H9 (cell line): ENCODE results near the gene SEMA4D. TPM values are rescaled to one million over a fixed set of nuclear protein-coding genes. Genes with fewer than 3 reads are reported as not detected.

Experiments used
- DNase-seq: peaks from one replicate; pipeline ENCODE4 v3.0.0-alpha.2; 2017
- H2AFZ ChIP-seq: one replicate; pipeline ENCODE4 v1.6.1; 2013; ENCODE audit warnings: mild to moderate bottlenecking, low read length, control low read depth, moderate library complexity
- H2AK5ac ChIP-seq: 2 replicates; pipeline ENCODE4 v1.6.1; 2013; ENCODE audit warnings: low read length, control low read depth, mixed read lengths; ENCODE audit not compliant: insufficient read length
- H2BK120ac ChIP-seq: one replicate; pipeline ENCODE4 v1.6.1; 2013; ENCODE audit warnings: low read depth, mild to moderate bottlenecking, low read length, control low read depth, inconsistent platforms; ENCODE audit not compliant: poor library complexity, severe bottlenecking
- H2BK12ac ChIP-seq: 2 replicates; pipeline ENCODE4 v1.6.1; 2013; ENCODE audit warnings: low read length, control low read depth, mixed read lengths, low read depth; ENCODE audit not compliant: insufficient read length
- H2BK15ac ChIP-seq: 2 replicates; pipeline ENCODE4 v1.6.1; 2013; ENCODE audit warnings: low read depth, low read length, control low read depth
- H2BK20ac ChIP-seq: one replicate; pipeline ENCODE4 v1.6.1; 2013; ENCODE audit warnings: low read depth, mild to moderate bottlenecking, low read length, control low read depth, inconsistent platforms; ENCODE audit not compliant: poor library complexity, severe bottlenecking
- H2BK5ac ChIP-seq: 2 replicates; pipeline ENCODE4 v1.6.1; 2013; ENCODE audit warnings: low read length, control low read depth, mixed read lengths; ENCODE audit not compliant: insufficient read length
- H3K14ac ChIP-seq: 2 replicates; pipeline ENCODE4 v1.6.1; 2013; ENCODE audit warnings: low read length, control low read depth; ENCODE audit not compliant: insufficient read depth
- H3K18ac ChIP-seq: 2 replicates; pipeline ENCODE4 v1.6.1; 2013; ENCODE audit warnings: low read depth, mild to moderate bottlenecking, mixed read lengths, low read length, control low read depth; ENCODE audit not compliant: insufficient read length
- H3K23ac ChIP-seq: 2 replicates; pipeline ENCODE4 v1.6.1; 2013; ENCODE audit warnings: low read length, control low read depth, mixed read lengths, low read depth; ENCODE audit not compliant: insufficient read length
- H3K23me2 ChIP-seq: 2 replicates; pipeline ENCODE4 v1.6.1; 2013; ENCODE audit warnings: low read depth, mild to moderate bottlenecking, mixed read lengths, low read length, control low read depth; ENCODE audit not compliant: insufficient read length, poor library complexity, severe bottlenecking
- H3K27ac ChIP-seq: 2 replicates; pipeline ENCODE4 v1.5.1; 2013; ENCODE audit warnings: low read length, control low read depth, mixed read lengths, low read depth; ENCODE audit not compliant: insufficient read length
- H3K27me3 ChIP-seq: 2 replicates; pipeline ENCODE4 v1.6.1; 2013; ENCODE audit warnings: low read length, control low read depth, inconsistent platforms; ENCODE audit not compliant: insufficient read depth
- H3K4ac ChIP-seq: 2 replicates; pipeline ENCODE4 v1.6.1; 2013; ENCODE audit warnings: low read depth, mild to moderate bottlenecking, control low read depth, inconsistent platforms, low read length, moderate library complexity
- H3K4me1 ChIP-seq: 2 replicates; pipeline ENCODE4 v1.6.1; 2013; ENCODE audit warnings: low read length, control low read depth, inconsistent platforms; ENCODE audit not compliant: insufficient read depth
- H3K4me2 ChIP-seq: 2 replicates; pipeline ENCODE4 v1.6.1; 2013; ENCODE audit warnings: low read length, control low read depth, mixed read lengths; ENCODE audit not compliant: insufficient read length, insufficient read depth
- H3K56ac ChIP-seq: 2 replicates; pipeline ENCODE4 v1.6.1; 2013; ENCODE audit warnings: low read depth, mild to moderate bottlenecking, mixed read lengths, low read length, control low read depth; ENCODE audit not compliant: insufficient read length
- H3K79me1 ChIP-seq: 2 replicates; pipeline ENCODE4 v1.6.1; 2013; ENCODE audit warnings: low read depth, mild to moderate bottlenecking, moderate library complexity, low read length, control low read depth, inconsistent platforms; ENCODE audit not compliant: insufficient read depth, poor library complexity, severe bottlenecking
- H3K79me2 ChIP-seq: 2 replicates; pipeline ENCODE4 v1.6.1; 2013; ENCODE audit warnings: low read length, control low read depth, inconsistent platforms; ENCODE audit not compliant: insufficient read depth
- H3K9ac ChIP-seq: 2 replicates; pipeline ENCODE4 v1.6.1; 2013; ENCODE audit warnings: low read length, control low read depth, mixed read lengths; ENCODE audit not compliant: insufficient read length; ENCODE audit errors: extremely low read depth
- H3K9me3 ChIP-seq: one replicate; pipeline ENCODE4 v1.6.1; 2013; ENCODE audit warnings: low read depth, low read length, inconsistent platforms; ENCODE audit not compliant: control insufficient read depth
- H3T11ph ChIP-seq: one replicate; pipeline ENCODE4 v1.6.1; 2013; ENCODE audit warnings: mild to moderate bottlenecking, low read length, control low read depth, inconsistent platforms
- H4K20me1 ChIP-seq: one replicate; pipeline ENCODE4 v1.6.1; 2013; ENCODE audit not compliant: control insufficient read depth, insufficient read length, insufficient read depth
- H4K5ac ChIP-seq: 2 replicates; pipeline ENCODE4 v1.6.1; 2013; ENCODE audit warnings: low read depth, mild to moderate bottlenecking, mixed read lengths, low read length, control low read depth; ENCODE audit not compliant: insufficient read length
- H4K8ac ChIP-seq: replicated peaks from 2 replicates; pipeline ENCODE4 v1.6.1; 2013; ENCODE audit warnings: low read length, control low read depth, mixed read lengths, low read depth; ENCODE audit not compliant: insufficient read length
- H4K91ac ChIP-seq: 2 replicates; pipeline ENCODE4 v1.6.1; 2013; ENCODE audit warnings: low read depth, mild to moderate bottlenecking, moderate library complexity, mixed read lengths, low read length, control low read depth; ENCODE audit not compliant: insufficient read length
- H3K27ac Mint-ChIP-seq, 3 experiments: 2 replicates in 2 of 3; 3 replicates in 1 of 3; pipeline ENCODE4 v1.8.0; 2020 to 2021; ENCODE audit warnings: mixed read lengths in 3 of 3, mild to moderate bottlenecking in 1 of 3, moderate library complexity in 1 of 3
- H3K27me3 Mint-ChIP-seq: 2 replicates; pipeline ENCODE4 v1.8.0; 2021; ENCODE audit warnings: low read depth, mild to moderate bottlenecking, moderate library complexity, mixed read lengths
- H3K36me3 Mint-ChIP-seq, 3 experiments: 2 replicates in 2 of 3; 3 replicates in 1 of 3; pipeline ENCODE4 v1.8.0; 2020 to 2021; ENCODE audit warnings: low read depth in 3 of 3, mixed read lengths in 3 of 3; ENCODE audit not compliant: insufficient read depth in 1 of 3
- H3K4me1 Mint-ChIP-seq, 2 experiments: 2 replicates each; pipeline ENCODE4 v1.8.0; 2020; ENCODE audit warnings: mixed read lengths in 2 of 2
- H3K4me3 Mint-ChIP-seq, 2 experiments: 2 replicates in 1 of 2; 3 replicates in 1 of 2; pipeline ENCODE4 v1.8.0; 2020 to 2021; ENCODE audit warnings: mild to moderate bottlenecking in 2 of 2, mixed read lengths in 2 of 2, moderate library complexity in 1 of 2
- H3K9me3 Mint-ChIP-seq, 2 experiments: 2 replicates in 1 of 2; 3 replicates in 1 of 2; pipeline ENCODE4 v1.8.0; 2020; ENCODE audit warnings: mild to moderate bottlenecking in 2 of 2, mixed read lengths in 2 of 2, moderate library complexity in 1 of 2
- WGBS: extraction: QIAGEN DNeasy Blood & Tissue Kit; methylation state at CpG from one replicate; pipeline ENCODE4 v1.1.7; 2013; ENCODE audit warnings: missing lambda C conversion rate, low lambda C conversion rate, mixed read lengths; ENCODE audit not compliant: insufficient read length; ENCODE audit errors: extremely low coverage; 5-methylcytosine and 5-hydroxymethylcytosine counted together
- total RNA-seq: library from RNA; stranded (reverse); gene quantifications from 2 replicates; pipeline ENCODE4 v1.2.1, GENCODE V29; 2021
- TF ChIP-seq, protein P1 (sequence below): fragments of 200-600 bp; sonication (generic); conservative IDR thresholded peaks from 3 replicates; pipeline ENCODE4 v1.8.0; 2021; ENCODE audit warnings: antibody characterized with exemption, mild to moderate bottlenecking

SEMA4D gene
- total RNA-seq, 1 experiment from 2014 or later = 47.2 TPM

DNA sequence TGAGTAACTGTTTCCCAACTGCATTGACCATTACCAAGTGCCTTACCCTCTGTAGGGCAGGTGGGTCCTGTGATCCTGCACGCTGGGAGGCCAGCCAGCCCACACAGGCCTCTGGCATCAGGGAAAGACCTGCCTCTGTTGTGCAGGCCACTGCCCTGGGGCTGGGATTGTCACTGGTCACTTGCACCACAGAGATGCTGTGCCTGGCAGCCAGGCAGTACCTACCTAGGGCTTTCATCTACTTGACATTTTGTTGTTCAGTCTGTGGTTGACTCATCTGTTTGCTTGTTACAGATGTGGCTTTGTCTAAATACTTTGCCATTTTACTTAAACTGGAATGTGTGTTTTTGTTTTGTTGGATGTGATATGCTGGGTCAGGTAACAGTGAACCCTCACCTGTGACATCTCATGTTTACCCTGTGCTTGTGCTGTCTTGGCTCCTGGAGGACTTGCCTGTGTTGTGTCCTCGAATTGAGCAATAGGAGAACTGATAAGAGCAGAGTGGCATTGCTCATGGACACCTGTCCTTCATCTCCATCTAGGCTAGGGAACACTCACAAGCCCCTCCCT is 146.8 kb downstream of the SEMA4D start:
- Histone ChIP-seq H3K27ac (no peak overlapping the region), H3K4me2 (no peak overlapping the region), H2BK20ac (no peak overlapping the region), H2AFZ (no peak overlapping the region), H3K79me2 (no peaks in the 10 kb centered on the region), H3K27me3 (no peaks in the 10 kb centered on the region), H3K9ac (no peak overlapping the region), H3K56ac (no peak overlapping the region), H4K91ac (no peak overlapping the region), H4K5ac (no peak overlapping the region), H4K8ac (no peak overlapping the region), H3K23ac (no peak overlapping the region), H3K23me2 (no peaks in the 10 kb centered on the region), H3K79me1 (no peaks in the 10 kb centered on the region), H2AK5ac (no peak overlapping the region), H2BK12ac (no peak overlapping the region), H3K9me3 (no peaks in the 10 kb centered on the region), H2BK5ac (no peak overlapping the region), H3K18ac (no peak overlapping the region), H3K14ac (no peak overlapping the region), H3T11ph (no peak overlapping the region), H3K4ac (no peak overlapping the region), H2BK120ac (no peak overlapping the region), H3K4me1 (no peaks in the 10 kb centered on the region), H2BK15ac (no peak overlapping the region), H4K20me1 (no peaks in the 10 kb centered on the region)
- Mint-ChIP-seq H3K4me3 (no peak overlapping the region), H3K27ac (no peak overlapping the region), H3K27me3 (no peaks in the 10 kb centered on the region), H3K4me1 (no peaks in the 10 kb centered on the region), H3K36me3 (peaks cover 57 to 98% (median 98%) of the 10 kb centered on the region in 3 experiments; a peak in 6 of 7 replicates), H3K9me3 (no peaks in the 10 kb centered on the region)
- WGBS = no CpG with 5 or more reads among the region's 2 CpGs
- no peak for DNase-seq
- TF ChIP-seq, protein P1, sequence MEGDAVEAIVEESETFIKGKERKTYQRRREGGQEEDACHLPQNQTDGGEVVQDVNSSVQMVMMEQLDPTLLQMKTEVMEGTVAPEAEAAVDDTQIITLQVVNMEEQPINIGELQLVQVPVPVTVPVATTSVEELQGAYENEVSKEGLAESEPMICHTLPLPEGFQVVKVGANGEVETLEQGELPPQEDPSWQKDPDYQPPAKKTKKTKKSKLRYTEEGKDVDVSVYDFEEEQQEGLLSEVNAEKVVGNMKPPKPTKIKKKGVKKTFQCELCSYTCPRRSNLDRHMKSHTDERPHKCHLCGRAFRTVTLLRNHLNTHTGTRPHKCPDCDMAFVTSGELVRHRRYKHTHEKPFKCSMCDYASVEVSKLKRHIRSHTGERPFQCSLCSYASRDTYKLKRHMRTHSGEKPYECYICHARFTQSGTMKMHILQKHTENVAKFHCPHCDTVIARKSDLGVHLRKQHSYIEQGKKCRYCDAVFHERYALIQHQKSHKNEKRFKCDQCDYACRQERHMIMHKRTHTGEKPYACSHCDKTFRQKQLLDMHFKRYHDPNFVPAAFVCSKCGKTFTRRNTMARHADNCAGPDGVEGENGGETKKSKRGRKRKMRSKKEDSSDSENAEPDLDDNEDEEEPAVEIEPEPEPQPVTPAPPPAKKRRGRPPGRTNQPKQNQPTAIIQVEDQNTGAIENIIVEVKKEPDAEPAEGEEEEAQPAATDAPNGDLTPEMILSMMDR = no peak
